ENCODE data around the gene TBC1D19.

DNA sequence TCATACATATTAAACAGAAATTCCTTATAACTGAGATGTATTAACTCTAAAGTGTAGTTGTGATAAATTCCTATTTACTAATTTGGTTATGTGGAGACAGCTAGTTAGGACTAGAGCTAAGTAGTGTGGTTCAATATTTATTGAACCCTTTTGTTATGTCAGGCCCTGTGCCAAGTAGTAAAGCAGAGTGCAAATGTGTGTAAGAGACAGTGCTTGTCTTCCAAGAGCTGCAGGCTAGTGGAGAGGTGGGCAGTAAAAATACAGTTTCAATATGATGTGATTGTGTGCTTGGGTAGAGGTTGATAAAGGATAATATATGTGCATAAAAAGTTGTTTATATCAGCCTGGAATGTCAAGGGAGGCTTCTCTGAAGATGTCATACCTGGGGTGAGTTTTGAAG, 80.0 kb downstream of the TBC1D19 start:
- TF ChIP-seq CTCF (IDR thresholded peaks at IDR 0.05) (no peak), POLR2AphosphoS5 (IDR thresholded peaks at IDR 0.05) (no peak)
